ENCODE data around the gene ZNF484. TPM values are rescaled to one million over a fixed set of nuclear protein-coding genes. Genes with fewer than 3 reads are reported as not detected.
"Not testable (repeated sequence)": the region's sequence is repeated elsewhere in the genome, so short reads cannot be mapped to it uniquely, and the experiment has no call there.

The ZNF484 gene
- polyA plus RNA-seq, 1 donor from 2014 or later = 26.0 TPM

DNA sequence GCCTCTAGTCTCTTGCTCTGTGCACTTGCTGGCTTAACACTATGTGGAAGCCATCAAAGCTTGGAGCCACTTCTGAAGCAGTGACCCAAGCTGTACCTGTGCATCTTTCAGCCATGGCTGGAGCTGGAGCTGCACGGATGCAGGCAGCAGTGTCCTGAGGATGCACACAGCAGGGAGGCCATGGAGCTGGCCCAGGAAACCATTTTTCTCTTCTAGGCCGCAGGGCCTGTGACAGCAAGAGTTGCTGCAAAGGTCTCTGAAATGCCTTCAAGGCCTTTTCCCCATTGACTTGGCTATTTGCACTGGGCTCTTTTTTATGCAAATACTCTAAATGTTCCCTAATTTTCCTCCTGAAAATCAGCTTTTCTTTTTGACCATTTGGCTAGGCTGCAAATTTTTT is 12.9 kb upstream of the ZNF484 start:
- Histone ChIP-seq H3K9ac (ENCODE audit: low read length) (no peak overlapping the region), H3K4me3 (ENCODE audit: low read length) (no peak overlapping the region), H4K20me1 (ENCODE audit: insufficient read depth) (no peaks in the 10 kb centered on the region), H3K4me2 (ENCODE audit: low read length) (no peak overlapping the region), H2AFZ (ENCODE audit: low read depth, low read length) (no peak overlapping the region), H3K9me3 (ENCODE audit: low read length) (no peaks in the 10 kb centered on the region), H3F3A (ENCODE audit: insufficient read depth, low read length, poor library complexity, severe bottlenecking) (no peaks in the 10 kb centered on the region), H3K79me2 (replicated peaks; ENCODE audit: insufficient read depth, low read length) (no peaks in the 10 kb centered on the region), H3K27me3 (ENCODE audit: insufficient read depth, low read depth, low read length) (no peaks in the 10 kb centered on the region), H3K9me2 (ENCODE audit: insufficient read depth, low read length) (no peaks in the 10 kb centered on the region), H3K27ac (ENCODE audit: low read length) (no peak overlapping the region), H3K36me3 (ENCODE audit: insufficient read depth, low read length) (no peaks in the 10 kb centered on the region)
- no peak for TF ChIP-seq RAD21 (conservative IDR thresholded peaks at IDR 0.05)
- TF ChIP-seq MXI1 (conservative IDR thresholded peaks at IDR 0.05; ENCODE audit: poor library complexity, severe bottlenecking) = no peak
- TF ChIP-seq EP300 (conservative IDR thresholded peaks at IDR 0.05; ENCODE audit: poor library complexity, severe bottlenecking) = no peak
- no peak for TF ChIP-seq SMC3 (conservative IDR thresholded peaks at IDR 0.05; ENCODE audit: poor library complexity)
- no peak for TF ChIP-seq EZH2 (IDR thresholded peaks at IDR 0.05; ENCODE audit: borderline replicate concordance, insufficient read depth, low read length, poor library complexity, severe bottlenecking)
- TF ChIP-seq TAF1 (IDR thresholded peaks at IDR 0.05; ENCODE audit: low read depth) = no peak
- TF ChIP-seq, protein P1, sequence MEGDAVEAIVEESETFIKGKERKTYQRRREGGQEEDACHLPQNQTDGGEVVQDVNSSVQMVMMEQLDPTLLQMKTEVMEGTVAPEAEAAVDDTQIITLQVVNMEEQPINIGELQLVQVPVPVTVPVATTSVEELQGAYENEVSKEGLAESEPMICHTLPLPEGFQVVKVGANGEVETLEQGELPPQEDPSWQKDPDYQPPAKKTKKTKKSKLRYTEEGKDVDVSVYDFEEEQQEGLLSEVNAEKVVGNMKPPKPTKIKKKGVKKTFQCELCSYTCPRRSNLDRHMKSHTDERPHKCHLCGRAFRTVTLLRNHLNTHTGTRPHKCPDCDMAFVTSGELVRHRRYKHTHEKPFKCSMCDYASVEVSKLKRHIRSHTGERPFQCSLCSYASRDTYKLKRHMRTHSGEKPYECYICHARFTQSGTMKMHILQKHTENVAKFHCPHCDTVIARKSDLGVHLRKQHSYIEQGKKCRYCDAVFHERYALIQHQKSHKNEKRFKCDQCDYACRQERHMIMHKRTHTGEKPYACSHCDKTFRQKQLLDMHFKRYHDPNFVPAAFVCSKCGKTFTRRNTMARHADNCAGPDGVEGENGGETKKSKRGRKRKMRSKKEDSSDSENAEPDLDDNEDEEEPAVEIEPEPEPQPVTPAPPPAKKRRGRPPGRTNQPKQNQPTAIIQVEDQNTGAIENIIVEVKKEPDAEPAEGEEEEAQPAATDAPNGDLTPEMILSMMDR (IDR thresholded peaks at IDR 0.05; ENCODE audit: poor library complexity, severe bottlenecking) = no peak
- TF ChIP-seq POLR2AphosphoS5 (IDR thresholded peaks at IDR 0.05) = no peak
- TF ChIP-seq, protein P2, sequence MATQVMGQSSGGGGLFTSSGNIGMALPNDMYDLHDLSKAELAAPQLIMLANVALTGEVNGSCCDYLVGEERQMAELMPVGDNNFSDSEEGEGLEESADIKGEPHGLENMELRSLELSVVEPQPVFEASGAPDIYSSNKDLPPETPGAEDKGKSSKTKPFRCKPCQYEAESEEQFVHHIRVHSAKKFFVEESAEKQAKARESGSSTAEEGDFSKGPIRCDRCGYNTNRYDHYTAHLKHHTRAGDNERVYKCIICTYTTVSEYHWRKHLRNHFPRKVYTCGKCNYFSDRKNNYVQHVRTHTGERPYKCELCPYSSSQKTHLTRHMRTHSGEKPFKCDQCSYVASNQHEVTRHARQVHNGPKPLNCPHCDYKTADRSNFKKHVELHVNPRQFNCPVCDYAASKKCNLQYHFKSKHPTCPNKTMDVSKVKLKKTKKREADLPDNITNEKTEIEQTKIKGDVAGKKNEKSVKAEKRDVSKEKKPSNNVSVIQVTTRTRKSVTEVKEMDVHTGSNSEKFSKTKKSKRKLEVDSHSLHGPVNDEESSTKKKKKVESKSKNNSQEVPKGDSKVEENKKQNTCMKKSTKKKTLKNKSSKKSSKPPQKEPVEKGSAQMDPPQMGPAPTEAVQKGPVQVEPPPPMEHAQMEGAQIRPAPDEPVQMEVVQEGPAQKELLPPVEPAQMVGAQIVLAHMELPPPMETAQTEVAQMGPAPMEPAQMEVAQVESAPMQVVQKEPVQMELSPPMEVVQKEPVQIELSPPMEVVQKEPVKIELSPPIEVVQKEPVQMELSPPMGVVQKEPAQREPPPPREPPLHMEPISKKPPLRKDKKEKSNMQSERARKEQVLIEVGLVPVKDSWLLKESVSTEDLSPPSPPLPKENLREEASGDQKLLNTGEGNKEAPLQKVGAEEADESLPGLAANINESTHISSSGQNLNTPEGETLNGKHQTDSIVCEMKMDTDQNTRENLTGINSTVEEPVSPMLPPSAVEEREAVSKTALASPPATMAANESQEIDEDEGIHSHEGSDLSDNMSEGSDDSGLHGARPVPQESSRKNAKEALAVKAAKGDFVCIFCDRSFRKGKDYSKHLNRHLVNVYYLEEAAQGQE (IDR thresholded peaks at IDR 0.05; ENCODE audit: borderline replicate concordance) = no peak

DNA sequence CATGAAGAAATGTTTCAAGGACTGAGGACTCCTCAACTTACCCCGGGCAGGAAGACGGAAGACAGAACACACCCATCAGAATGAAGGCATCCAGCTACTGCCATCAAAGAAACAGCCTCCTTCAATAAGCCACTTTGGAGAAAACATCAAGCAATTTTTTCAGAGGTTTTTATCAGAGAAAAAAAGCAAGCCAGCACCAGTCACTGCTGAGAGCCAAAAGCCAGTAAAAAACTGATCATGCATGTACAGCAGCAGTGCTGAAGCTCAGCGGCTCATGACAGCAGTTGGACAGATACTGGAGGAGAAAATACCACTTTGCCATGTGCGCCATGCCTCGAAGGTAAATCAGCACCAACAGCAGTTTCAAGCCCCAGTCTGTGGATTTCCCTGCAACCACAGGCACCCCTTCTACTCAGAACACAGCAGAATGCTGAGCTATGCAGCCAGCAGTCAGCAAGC is 10.1 kb upstream of the ZNF484 start:
- Histone ChIP-seq H4K20me1 (ENCODE audit: insufficient read depth) (no peaks in the 10 kb centered on the region), H3K4me3 (ENCODE audit: low read length) (no peak overlapping the region), H2AFZ (ENCODE audit: low read depth, low read length) (no peak overlapping the region), H3K9me3 (ENCODE audit: low read length) (no peaks in the 10 kb centered on the region), H3F3A (ENCODE audit: insufficient read depth, low read length, poor library complexity, severe bottlenecking) (no peaks in the 10 kb centered on the region), H3K27ac (ENCODE audit: low read length) (no peak overlapping the region), H3K36me3 (ENCODE audit: insufficient read depth, low read length) (no peaks in the 10 kb centered on the region), H3K27me3 (ENCODE audit: insufficient read depth, low read depth, low read length) (no peaks in the 10 kb centered on the region), H3K9ac (ENCODE audit: low read length) (no peak overlapping the region), H3K79me2 (replicated peaks; ENCODE audit: insufficient read depth, low read length) (no peaks in the 10 kb centered on the region), H3K4me2 (ENCODE audit: low read length) (no peak overlapping the region), H3K9me2 (ENCODE audit: insufficient read depth, low read length) (no peaks in the 10 kb centered on the region)
- TF ChIP-seq, protein P2 (IDR thresholded peaks at IDR 0.05; ENCODE audit: borderline replicate concordance) = no peak
- TF ChIP-seq RAD21 (conservative IDR thresholded peaks at IDR 0.05) (no peak), EP300 (conservative IDR thresholded peaks at IDR 0.05; ENCODE audit: poor library complexity, severe bottlenecking) (no peak), EZH2 (IDR thresholded peaks at IDR 0.05; ENCODE audit: borderline replicate concordance, insufficient read depth, low read length, poor library complexity, severe bottlenecking) (no peak)

DNA sequence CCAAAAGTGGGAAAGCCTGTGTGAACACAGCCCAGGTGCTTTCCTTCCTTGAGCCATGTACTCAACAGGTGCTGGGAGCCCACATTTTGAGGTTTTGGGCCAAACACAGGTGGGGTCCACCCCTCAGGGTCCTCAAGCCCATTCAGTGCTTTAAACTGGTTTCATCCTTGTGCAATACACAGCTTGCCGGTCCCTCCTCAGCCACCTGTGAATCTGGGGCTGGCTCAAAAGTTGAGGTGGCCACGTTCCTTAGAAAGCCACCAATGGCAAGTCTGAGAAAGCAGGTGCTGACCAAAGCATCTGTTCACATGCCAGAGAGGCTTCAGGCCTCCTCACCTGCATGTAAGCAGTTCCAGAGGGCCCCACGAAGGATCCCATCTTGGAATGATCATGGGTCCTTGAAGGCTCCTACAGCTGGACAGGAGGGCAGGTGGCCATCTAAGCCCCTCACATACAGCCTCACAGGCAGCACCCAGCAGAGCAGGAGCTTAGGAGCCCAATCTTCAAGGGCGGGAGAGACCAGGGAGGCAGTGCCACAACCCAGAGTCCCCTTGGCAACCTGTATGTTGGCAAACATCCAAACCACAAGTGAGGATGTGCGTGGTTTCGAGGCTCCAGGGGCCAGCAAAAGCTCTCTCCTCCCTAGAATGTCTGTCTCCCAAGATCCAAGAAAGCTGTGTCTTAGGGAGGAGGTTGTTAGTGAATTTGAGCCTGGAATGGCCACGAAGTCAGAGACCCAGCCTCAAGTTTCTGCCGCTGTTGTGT is 9.2 kb upstream of the ZNF484 start:
- H3K27me3 ChIP-seq (ENCODE audit: insufficient read depth, low read depth, low read length); H3K4me3 ChIP-seq (ENCODE audit: low read length); H2AFZ ChIP-seq (ENCODE audit: low read depth, low read length); H3K9me3 ChIP-seq (ENCODE audit: low read length); H3K79me2 ChIP-seq (replicated peaks; ENCODE audit: insufficient read depth, low read length); H3K9ac ChIP-seq (ENCODE audit: low read length); H3K4me2 ChIP-seq (ENCODE audit: low read length); H3K27ac ChIP-seq (ENCODE audit: low read length); H3K36me3 ChIP-seq (ENCODE audit: insufficient read depth, low read length); H4K20me1 ChIP-seq (ENCODE audit: insufficient read depth); H3F3A ChIP-seq (ENCODE audit: insufficient read depth, low read length, poor library complexity, severe bottlenecking); H3K9me2 ChIP-seq (ENCODE audit: insufficient read depth, low read length): not testable (repeated sequence)
